Measurements from ENCODE around the gene GIPC3.

Gene GIPC3

GRCh38 chr19:3608750-3609322, 23.6 kb downstream of the GIPC3 start:
- Histone ChIP-seq H3K36me3 (ENCODE audit: control insufficient read depth, insufficient read depth, low read length) (peaks cover 2% of the 10 kb centered on the region), H2BK15ac (replicated peaks; ENCODE audit: low read depth) (no peak overlapping the region), H2BK120ac (ENCODE audit: low read depth, low read length) (no peak overlapping the region), H2AK5ac (ENCODE audit: low read length) (no peak overlapping the region), H3K4me2 (ENCODE audit: low read length) (no peak overlapping the region), H3K79me1 (ENCODE audit: low read length) (no peaks in the 10 kb centered on the region), H3K27ac (ENCODE audit: low read depth, low read length) (no peak overlapping the region), H3K4me3 (ENCODE audit: low read length) (no peak overlapping the region), H3K23ac (ENCODE audit: low read length) (no peak overlapping the region), H3K4me1 (ENCODE audit: control insufficient read depth, low read depth, low read length) (peaks cover 4% of the 10 kb centered on the region), H4K8ac (ENCODE audit: low read depth, low read length) (no peak overlapping the region), H3K9ac (ENCODE audit: low read length) (no peak overlapping the region), H3K27me3 (ENCODE audit: insufficient read depth, low read length, poor library complexity) (no peaks in the 10 kb centered on the region), H4K5ac (ENCODE audit: low read length) (no peak overlapping the region), H3K4ac (ENCODE audit: low read depth, low read length) (no peak overlapping the region), H2BK5ac (ENCODE audit: low read length) (no peak overlapping the region), H3K56ac (ENCODE audit: low read length) (no peak overlapping the region), H3K18ac (ENCODE audit: low read length) (no peak overlapping the region), H3K79me2 (ENCODE audit: control insufficient read depth, insufficient read depth, low read length) (no peaks in the 10 kb centered on the region)
- no peak for DNase-seq
- no CpG with 5 or more reads among the region's 21 CpGs for WGBS (ENCODE audit: extremely low coverage, insufficient coverage, low lambda C conversion rate)

- Histone ChIP-seq H3K27me3 (ENCODE audit: insufficient read depth, low read length, poor library complexity) (no peaks in the 10 kb centered on the region), H3K27ac (ENCODE audit: low read depth, low read length) (no peak overlapping the region), H3K23ac (ENCODE audit: low read length) (no peak overlapping the region), H2AK5ac (ENCODE audit: low read length) (no peak overlapping the region), H2BK120ac (ENCODE audit: low read depth, low read length) (no peak overlapping the region), H3K79me1 (ENCODE audit: low read length) (no peaks in the 10 kb centered on the region), H3K9ac (ENCODE audit: low read length) (no peak overlapping the region), H3K4ac (ENCODE audit: low read depth, low read length) (no peak overlapping the region), H3K4me3 (ENCODE audit: low read length) (no peak overlapping the region), H4K5ac (ENCODE audit: low read length) (no peak overlapping the region), H3K4me2 (ENCODE audit: low read length) (no peak overlapping the region), H3K79me2 (ENCODE audit: control insufficient read depth, insufficient read depth, low read length) (no peaks in the 10 kb centered on the region), H2BK15ac (replicated peaks; ENCODE audit: low read depth) (no peak overlapping the region), H4K8ac (ENCODE audit: low read depth, low read length) (no peak overlapping the region), H3K18ac (ENCODE audit: low read length) (no peak overlapping the region), H3K4me1 (ENCODE audit: control insufficient read depth, low read depth, low read length) (peaks cover 4% of the 10 kb centered on the region), H2BK5ac (ENCODE audit: low read length) (no peak overlapping the region), H3K36me3 (ENCODE audit: control insufficient read depth, insufficient read depth, low read length) (peaks cover 2% of the 10 kb centered on the region), H3K56ac (ENCODE audit: low read length) (no peak overlapping the region)
- DNase-seq = no peak
- WGBS (ENCODE audit: extremely low coverage, insufficient coverage, low lambda C conversion rate) = no CpG with 5 or more reads among the region's 24 CpGs
These were observed 24.8 kb downstream of the GIPC3 start for GRCh38 chr19:3609779-3610719.

- Histone ChIP-seq H2BK5ac (ENCODE audit: low read length) (no peak overlapping the region), H3K27me3 (ENCODE audit: insufficient read depth, low read length, poor library complexity) (no peaks in the 10 kb centered on the region), H3K27ac (ENCODE audit: low read depth, low read length) (no peak overlapping the region), H3K18ac (ENCODE audit: low read length) (no peak overlapping the region), H3K4me1 (ENCODE audit: control insufficient read depth, low read depth, low read length) (peaks cover 4% of the 10 kb centered on the region), H3K56ac (ENCODE audit: low read length) (no peak overlapping the region), H3K4me3 (ENCODE audit: low read length) (no peak overlapping the region), H2BK120ac (ENCODE audit: low read depth, low read length) (no peak overlapping the region), H3K4me2 (ENCODE audit: low read length) (no peak overlapping the region), H3K9ac (ENCODE audit: low read length) (no peak overlapping the region), H3K23ac (ENCODE audit: low read length) (no peak overlapping the region), H3K4ac (ENCODE audit: low read depth, low read length) (no peak overlapping the region), H3K79me2 (ENCODE audit: control insufficient read depth, insufficient read depth, low read length) (no peaks in the 10 kb centered on the region), H3K36me3 (ENCODE audit: control insufficient read depth, insufficient read depth, low read length) (peaks cover 2% of the 10 kb centered on the region), H4K8ac (ENCODE audit: low read depth, low read length) (no peak overlapping the region), H3K79me1 (ENCODE audit: low read length) (no peaks in the 10 kb centered on the region), H2AK5ac (ENCODE audit: low read length) (no peak overlapping the region), H2BK15ac (replicated peaks; ENCODE audit: low read depth) (no peak overlapping the region), H4K5ac (ENCODE audit: low read length) (no peak overlapping the region)
- DNase-seq = no peak
- WGBS (ENCODE audit: extremely low coverage, insufficient coverage, low lambda C conversion rate) = no CpG with 5 or more reads among the region's 41 CpGs
These were observed 25.8 kb downstream of the GIPC3 start for GRCh38 chr19:3610745-3611717.

- H2BK120ac ChIP-seq (ENCODE audit: low read depth, low read length) = no peak overlapping the region
- H4K8ac ChIP-seq (ENCODE audit: low read depth, low read length) = no peak overlapping the region
- no peak overlapping the region for H2AK5ac ChIP-seq (ENCODE audit: low read length)
- H3K4me3 ChIP-seq (ENCODE audit: low read length) = no peak overlapping the region
- H3K18ac ChIP-seq (ENCODE audit: low read length) = no peak overlapping the region
- no peak overlapping the region for H3K4me2 ChIP-seq (ENCODE audit: low read length)
- no CpG with 5 or more reads among the region's 36 CpGs for WGBS (ENCODE audit: extremely low coverage, insufficient coverage, low lambda C conversion rate)
- H3K79me1 ChIP-seq (ENCODE audit: low read length) = no peaks in the 10 kb centered on the region
- H3K36me3 ChIP-seq (ENCODE audit: control insufficient read depth, insufficient read depth, low read length) = peaks cover 2% of the 10 kb centered on the region
- H2BK5ac ChIP-seq (ENCODE audit: low read length) = no peak overlapping the region
- DNase-seq = no peak
- no peak overlapping the region for H3K4ac ChIP-seq (ENCODE audit: low read depth, low read length)
- H3K27ac ChIP-seq (ENCODE audit: low read depth, low read length) = no peak overlapping the region
- peaks cover 4% of the 10 kb centered on the region for H3K4me1 ChIP-seq (ENCODE audit: control insufficient read depth, low read depth, low read length)
- H3K27me3 ChIP-seq (ENCODE audit: insufficient read depth, low read length, poor library complexity) = no peaks in the 10 kb centered on the region
- no peaks in the 10 kb centered on the region for H3K79me2 ChIP-seq (ENCODE audit: control insufficient read depth, insufficient read depth, low read length)
- no peak overlapping the region for H3K9ac ChIP-seq (ENCODE audit: low read length)
- no peak overlapping the region for H2BK15ac ChIP-seq (replicated peaks; ENCODE audit: low read depth)
- no peak overlapping the region for H3K56ac ChIP-seq (ENCODE audit: low read length)
- no peak overlapping the region for H3K23ac ChIP-seq (ENCODE audit: low read length)
- H4K5ac ChIP-seq (ENCODE audit: low read length) = no peak overlapping the region
These were observed 26.6 kb downstream of the GIPC3 start for GRCh38 chr19:3611841-3612240.

- no peak overlapping the region for H3K4me3 ChIP-seq (ENCODE audit: low read length)
- H3K4me2 ChIP-seq (ENCODE audit: low read length) = no peak overlapping the region
- no peak overlapping the region for H2BK15ac ChIP-seq (replicated peaks; ENCODE audit: low read depth)
- no peak overlapping the region for H4K5ac ChIP-seq (ENCODE audit: low read length)
- no peak for DNase-seq
- H3K18ac ChIP-seq (ENCODE audit: low read length) = no peak overlapping the region
- no peak overlapping the region for H3K23ac ChIP-seq (ENCODE audit: low read length)
- no peak overlapping the region for H2AK5ac ChIP-seq (ENCODE audit: low read length)
- H3K79me2 ChIP-seq (ENCODE audit: control insufficient read depth, insufficient read depth, low read length) = no peaks in the 10 kb centered on the region
- no peaks in the 10 kb centered on the region for H3K27me3 ChIP-seq (ENCODE audit: insufficient read depth, low read length, poor library complexity)
- no peak overlapping the region for H2BK5ac ChIP-seq (ENCODE audit: low read length)
- H3K9ac ChIP-seq (ENCODE audit: low read length) = no peak overlapping the region
- H3K27ac ChIP-seq (ENCODE audit: low read depth, low read length) = no peak overlapping the region
- no peak overlapping the region for H3K56ac ChIP-seq (ENCODE audit: low read length)
- no CpG with 5 or more reads among the region's 33 CpGs for WGBS (ENCODE audit: extremely low coverage, insufficient coverage, low lambda C conversion rate)
- H2BK120ac ChIP-seq (ENCODE audit: low read depth, low read length) = no peak overlapping the region
- H4K8ac ChIP-seq (ENCODE audit: low read depth, low read length) = no peak overlapping the region
- H3K36me3 ChIP-seq (ENCODE audit: control insufficient read depth, insufficient read depth, low read length) = peaks cover 2% of the 10 kb centered on the region
- peaks cover 4% of the 10 kb centered on the region for H3K4me1 ChIP-seq (ENCODE audit: control insufficient read depth, low read depth, low read length)
- no peaks in the 10 kb centered on the region for H3K79me1 ChIP-seq (ENCODE audit: low read length)
- H3K4ac ChIP-seq (ENCODE audit: low read depth, low read length) = no peak overlapping the region
These were observed 27.1 kb downstream of the GIPC3 start for GRCh38 chr19:3612330-3612729.
